ENCODE results near the gene DUOX1. TPM values are rescaled to one million over a fixed set of nuclear protein-coding genes. Genes with fewer than 3 reads are reported as not detected.

DUOX1 gene
- total and polyA plus RNA-seq, 2 of the 13 experiments (the other 11 are each of a cell fraction or from before 2014, with no cell fraction given), result 0.03 TPM; not detected in 1

DNA sequence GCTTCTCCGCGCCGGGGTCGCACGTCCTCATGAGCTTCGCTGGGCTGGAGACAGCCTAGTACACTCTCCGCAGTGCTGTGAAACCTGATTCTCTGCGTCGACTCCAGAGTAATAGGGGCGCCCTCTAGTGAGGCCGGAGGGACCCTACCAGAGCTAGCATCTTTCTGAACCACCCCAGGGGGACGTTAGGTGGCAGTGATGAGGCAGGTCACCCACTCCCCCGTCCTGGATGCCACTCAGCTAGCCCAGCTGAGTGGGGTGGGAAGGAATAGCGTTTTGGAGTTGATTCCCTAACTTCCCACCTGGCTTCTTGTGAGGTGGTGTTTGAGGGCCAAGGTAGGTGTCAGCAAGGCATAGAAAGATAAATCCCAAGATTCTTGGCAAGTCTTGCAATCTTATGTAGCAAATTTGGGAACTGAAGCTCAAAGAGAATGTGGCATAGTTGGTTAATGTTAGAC, 11.6 kb upstream of the DUOX1 start (continued):
- TF ChIP-seq, protein P1, sequence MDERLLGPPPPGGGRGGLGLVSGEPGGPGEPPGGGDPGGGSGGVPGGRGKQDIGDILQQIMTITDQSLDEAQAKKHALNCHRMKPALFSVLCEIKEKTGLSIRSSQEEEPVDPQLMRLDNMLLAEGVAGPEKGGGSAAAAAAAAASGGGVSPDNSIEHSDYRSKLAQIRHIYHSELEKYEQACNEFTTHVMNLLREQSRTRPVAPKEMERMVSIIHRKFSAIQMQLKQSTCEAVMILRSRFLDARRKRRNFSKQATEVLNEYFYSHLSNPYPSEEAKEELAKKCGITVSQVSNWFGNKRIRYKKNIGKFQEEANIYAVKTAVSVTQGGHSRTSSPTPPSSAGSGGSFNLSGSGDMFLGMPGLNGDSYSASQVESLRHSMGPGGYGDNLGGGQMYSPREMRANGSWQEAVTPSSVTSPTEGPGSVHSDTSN (CRISPR knock-in tag; IDR thresholded peaks at IDR 0.05), result no peak
- TF ChIP-seq DPF2 (CRISPR knock-in tag; IDR thresholded peaks at IDR 0.05; ENCODE audit: borderline replicate concordance, low read depth) (no peak), ZNF761 (CRISPR knock-in tag; conservative IDR thresholded peaks at IDR 0.05) (no peak), ZNF337 (CRISPR knock-in tag; IDR thresholded peaks at IDR 0.05; ENCODE audit: borderline replicate concordance, low read depth) (0 out of 2 replicates have a peak, but pooled peaks have one; percentile 61), ISX (CRISPR knock-in tag; conservative IDR thresholded peaks at IDR 0.05) (no peak), FOXA1 (IDR thresholded peaks at IDR 0.05) (no peak), FOXA1 (CRISPR knock-in tag; IDR thresholded peaks at IDR 0.05) (no peak), MXD4 (CRISPR knock-in tag; IDR thresholded peaks at IDR 0.05) (no peak), SATB2 (CRISPR knock-in tag; IDR thresholded peaks at IDR 0.05) (no peak), ZBTB1 (CRISPR knock-in tag; IDR thresholded peaks at IDR 0.05; ENCODE audit: borderline replicate concordance) (no peak), CC2D1A (CRISPR knock-in tag; IDR thresholded peaks at IDR 0.05) (no peak), ZBTB38 (CRISPR knock-in tag; IDR thresholded peaks at IDR 0.05) (0 out of 2 replicates have a peak, but pooled peaks have one; percentile 37), NFE2L1 (CRISPR knock-in tag; IDR thresholded peaks at IDR 0.05; ENCODE audit: borderline replicate concordance) (no peak), HCFC1 (IDR thresholded peaks at IDR 0.05; ENCODE audit: low read depth, low read length) (no peak), NFE2L2 (IDR thresholded peaks at IDR 0.05; ENCODE audit: low read length) (no peak), MAZ (IDR thresholded peaks at IDR 0.05; ENCODE audit: borderline replicate concordance, low read depth, low read length) (no peak), MAZ (CRISPR knock-in tag; IDR thresholded peaks at IDR 0.05; ENCODE audit: low read depth) (no peak), ZNF496 (CRISPR knock-in tag; IDR thresholded peaks at IDR 0.05; ENCODE audit: insufficient replicate concordance) (no peak), ZNF598 (CRISPR knock-in tag; IDR thresholded peaks at IDR 0.05; ENCODE audit: borderline replicate concordance) (peak; percentile 81; the same call in 1 of the 2 replicates), ZNF841 (CRISPR knock-in tag; IDR thresholded peaks at IDR 0.05; ENCODE audit: borderline replicate concordance) (no peak), CBFB (CRISPR knock-in tag; IDR thresholded peaks at IDR 0.05) (no peak)
- TF ChIP-seq, protein P2, sequence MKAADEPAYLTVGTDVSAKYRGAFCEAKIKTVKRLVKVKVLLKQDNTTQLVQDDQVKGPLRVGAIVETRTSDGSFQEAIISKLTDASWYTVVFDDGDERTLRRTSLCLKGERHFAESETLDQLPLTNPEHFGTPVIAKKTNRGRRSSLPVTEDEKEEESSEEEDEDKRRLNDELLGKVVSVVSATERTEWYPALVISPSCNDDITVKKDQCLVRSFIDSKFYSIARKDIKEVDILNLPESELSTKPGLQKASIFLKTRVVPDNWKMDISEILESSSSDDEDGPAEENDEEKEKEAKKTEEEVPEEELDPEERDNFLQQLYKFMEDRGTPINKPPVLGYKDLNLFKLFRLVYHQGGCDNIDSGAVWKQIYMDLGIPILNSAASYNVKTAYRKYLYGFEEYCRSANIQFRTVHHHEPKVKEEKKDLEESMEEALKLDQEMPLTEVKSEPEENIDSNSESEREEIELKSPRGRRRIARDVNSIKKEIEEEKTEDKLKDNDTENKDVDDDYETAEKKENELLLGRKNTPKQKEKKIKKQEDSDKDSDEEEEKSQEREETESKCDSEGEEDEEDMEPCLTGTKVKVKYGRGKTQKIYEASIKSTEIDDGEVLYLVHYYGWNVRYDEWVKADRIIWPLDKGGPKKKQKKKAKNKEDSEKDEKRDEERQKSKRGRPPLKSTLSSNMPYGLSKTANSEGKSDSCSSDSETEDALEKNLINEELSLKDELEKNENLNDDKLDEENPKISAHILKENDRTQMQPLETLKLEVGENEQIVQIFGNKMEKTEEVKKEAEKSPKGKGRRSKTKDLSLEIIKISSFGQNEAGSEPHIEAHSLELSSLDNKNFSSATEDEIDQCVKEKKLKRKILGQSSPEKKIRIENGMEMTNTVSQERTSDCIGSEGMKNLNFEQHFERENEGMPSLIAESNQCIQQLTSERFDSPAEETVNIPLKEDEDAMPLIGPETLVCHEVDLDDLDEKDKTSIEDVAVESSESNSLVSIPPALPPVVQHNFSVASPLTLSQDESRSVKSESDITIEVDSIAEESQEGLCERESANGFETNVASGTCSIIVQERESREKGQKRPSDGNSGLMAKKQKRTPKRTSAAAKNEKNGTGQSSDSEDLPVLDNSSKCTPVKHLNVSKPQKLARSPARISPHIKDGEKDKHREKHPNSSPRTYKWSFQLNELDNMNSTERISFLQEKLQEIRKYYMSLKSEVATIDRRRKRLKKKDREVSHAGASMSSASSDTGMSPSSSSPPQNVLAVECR (CRISPR knock-in tag; IDR thresholded peaks at IDR 0.05; ENCODE audit: borderline replicate concordance), result no peak
- TF ChIP-seq, protein P3, sequence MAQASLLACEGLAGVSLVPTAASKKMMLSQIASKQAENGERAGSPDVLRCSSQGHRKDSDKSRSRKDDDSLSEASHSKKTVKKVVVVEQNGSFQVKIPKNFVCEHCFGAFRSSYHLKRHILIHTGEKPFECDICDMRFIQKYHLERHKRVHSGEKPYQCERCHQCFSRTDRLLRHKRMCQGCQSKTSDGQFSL (CRISPR knock-in tag; IDR thresholded peaks at IDR 0.05), result no peak
- TF ChIP-seq, protein P4, sequence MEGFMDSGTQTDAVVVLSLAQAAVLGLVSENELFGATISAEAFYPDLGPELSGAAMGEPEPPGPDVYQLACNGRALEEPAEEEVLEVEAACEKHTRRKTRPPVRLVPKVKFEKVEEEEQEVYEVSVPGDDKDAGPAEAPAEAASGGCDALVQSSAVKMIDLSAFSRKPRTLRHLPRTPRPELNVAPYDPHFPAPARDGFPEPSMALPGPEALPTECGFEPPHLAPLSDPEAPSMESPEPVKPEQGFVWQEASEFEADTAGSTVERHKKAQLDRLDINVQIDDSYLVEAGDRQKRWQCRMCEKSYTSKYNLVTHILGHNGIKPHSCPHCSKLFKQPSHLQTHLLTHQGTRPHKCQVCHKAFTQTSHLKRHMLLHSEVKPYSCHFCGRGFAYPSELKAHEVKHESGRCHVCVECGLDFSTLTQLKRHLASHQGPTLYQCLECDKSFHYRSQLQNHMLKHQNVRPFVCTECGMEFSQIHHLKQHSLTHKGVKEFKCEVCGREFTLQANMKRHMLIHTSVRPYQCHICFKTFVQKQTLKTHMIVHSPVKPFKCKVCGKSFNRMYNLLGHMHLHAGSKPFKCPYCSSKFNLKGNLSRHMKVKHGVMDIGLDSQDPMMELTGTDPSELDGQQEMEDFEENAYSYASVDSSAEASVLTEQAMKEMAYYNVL (CRISPR knock-in tag; IDR thresholded peaks at IDR 0.05; ENCODE audit: borderline replicate concordance), result no peak
- TF ChIP-seq, protein P5, sequence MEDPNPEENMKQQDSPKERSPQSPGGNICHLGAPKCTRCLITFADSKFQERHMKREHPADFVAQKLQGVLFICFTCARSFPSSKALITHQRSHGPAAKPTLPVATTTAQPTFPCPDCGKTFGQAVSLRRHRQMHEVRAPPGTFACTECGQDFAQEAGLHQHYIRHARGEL (CRISPR knock-in tag; IDR thresholded peaks at IDR 0.05), result no peak
